ENCODE results near the gene RNU5D-1. TPM values are rescaled to one million over a fixed set of nuclear protein-coding genes. Genes with fewer than 3 reads are reported as not detected.
A peak's percentile ranks its signal among the peaks of the same experiment; 100 is the strongest.

The RNU5D-1 gene
- total RNA-seq (2022) = not detected in 2 replicates
- Bru-seq, nascent RNA = percentile 100 among the genes with signal in this experiment
- BruChase-seq, experiment 1, labeled RNA remaining after a 6-hour chase = percentile 86 among the genes with signal in this experiment
- percentile 95 among the genes with signal in this experiment for BruChase-seq, experiment 2, labeled RNA remaining after a 2-hour chase
- long read RNA-seq = 0 reads

DNA sequence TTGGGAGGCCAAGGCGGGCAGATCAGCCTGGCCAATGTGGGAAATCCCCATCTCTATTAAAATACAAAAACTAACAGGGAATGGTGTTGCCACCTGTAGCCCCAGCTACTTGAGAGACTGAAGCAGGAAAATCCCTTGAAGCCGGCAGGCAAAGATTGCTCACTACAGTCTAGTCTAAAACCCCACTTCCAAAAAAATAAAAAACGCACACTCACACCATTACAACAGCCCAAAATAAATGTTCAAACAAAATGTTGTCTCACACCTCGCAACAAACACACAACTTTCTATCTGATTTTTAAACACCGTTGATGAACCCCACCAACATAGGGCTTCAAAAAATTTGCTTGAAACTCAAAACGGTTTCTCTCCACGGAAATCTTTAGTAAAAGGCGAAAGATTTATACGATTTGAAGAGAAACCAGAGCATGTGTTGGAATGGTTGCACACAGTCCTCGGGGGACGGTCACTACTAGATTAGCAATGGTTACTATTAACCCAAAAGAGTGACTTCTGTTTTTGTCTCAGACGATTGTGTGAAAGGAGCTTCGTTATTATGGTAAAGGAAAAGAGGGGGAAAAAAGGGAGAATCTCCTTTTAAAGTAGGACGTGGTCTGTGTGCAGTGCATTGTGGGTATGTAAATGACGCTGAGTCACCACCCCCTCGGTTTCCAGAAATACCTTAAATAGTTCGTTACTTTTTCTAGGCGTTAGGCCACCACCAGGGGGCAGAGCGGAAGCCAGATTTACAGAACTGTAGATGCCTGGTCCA, at the start of gene RNU5D-1:
RNU5D-1 (minus strand) TSS at position 430 of the 772 bp plus-strand sequence.
- peak; percentile 97 for DNase-seq (ENCODE audit: unreplicated experiment)
- Mint-ChIP-seq H3K27me3 (ENCODE audit: insufficient read depth, unreplicated experiment) (no peaks in the 10 kb centered on the region), H3K9me3 (ENCODE audit: unreplicated experiment) (no peaks in the 10 kb centered on the region), H3K4me1 (ENCODE audit: insufficient read depth, unreplicated experiment) (peaks cover 26% of the 10 kb centered on the region), H3K4me3 (ENCODE audit: unreplicated experiment) (peak within 1 kb of the TSS; percentile 51), H3K36me3 (ENCODE audit: insufficient read depth, unreplicated experiment) (peaks cover 13% of the 10 kb centered on the region), H3K27ac (ENCODE audit: low read depth, unreplicated experiment) (peak within 1 kb of the TSS; percentile 100)
- TF ChIP-seq, protein P1, sequence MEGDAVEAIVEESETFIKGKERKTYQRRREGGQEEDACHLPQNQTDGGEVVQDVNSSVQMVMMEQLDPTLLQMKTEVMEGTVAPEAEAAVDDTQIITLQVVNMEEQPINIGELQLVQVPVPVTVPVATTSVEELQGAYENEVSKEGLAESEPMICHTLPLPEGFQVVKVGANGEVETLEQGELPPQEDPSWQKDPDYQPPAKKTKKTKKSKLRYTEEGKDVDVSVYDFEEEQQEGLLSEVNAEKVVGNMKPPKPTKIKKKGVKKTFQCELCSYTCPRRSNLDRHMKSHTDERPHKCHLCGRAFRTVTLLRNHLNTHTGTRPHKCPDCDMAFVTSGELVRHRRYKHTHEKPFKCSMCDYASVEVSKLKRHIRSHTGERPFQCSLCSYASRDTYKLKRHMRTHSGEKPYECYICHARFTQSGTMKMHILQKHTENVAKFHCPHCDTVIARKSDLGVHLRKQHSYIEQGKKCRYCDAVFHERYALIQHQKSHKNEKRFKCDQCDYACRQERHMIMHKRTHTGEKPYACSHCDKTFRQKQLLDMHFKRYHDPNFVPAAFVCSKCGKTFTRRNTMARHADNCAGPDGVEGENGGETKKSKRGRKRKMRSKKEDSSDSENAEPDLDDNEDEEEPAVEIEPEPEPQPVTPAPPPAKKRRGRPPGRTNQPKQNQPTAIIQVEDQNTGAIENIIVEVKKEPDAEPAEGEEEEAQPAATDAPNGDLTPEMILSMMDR (IDR thresholded peaks at IDR 0.05; ENCODE audit: unreplicated experiment) = peak; percentile 77
- CTCF ChIA-PET = interaction anchor here (0.6 to 6.2 kb wide), 33 partner anchors 9 to 779 kb away, joined by 3 to 75 read pairs (median 4); partner anchors contain the start of genes HECTD3, KIF2C, MUTYH and RPS8
- POLR2A ChIA-PET = interaction anchor here (0.6 to 6.0 kb wide), 40 partner anchors 9 to 1409 kb away, joined by 3 to 182 read pairs (median 5); partner anchors contain the start of genes ARMH1, BTBD19, DYNLT4 and HECTD3
- TSS peak; percentile 98 for BruUV-seq (replicated peaks)
- intact Hi-C loops (cut with micrococcal nuclease) = loop anchor here (1.0 to 5.0 kb wide), 7 partner anchors 10 to 761 kb away; partner anchors contain the start of genes DYNLT4, HECTD3, RPS8 and TESK2

DNA sequence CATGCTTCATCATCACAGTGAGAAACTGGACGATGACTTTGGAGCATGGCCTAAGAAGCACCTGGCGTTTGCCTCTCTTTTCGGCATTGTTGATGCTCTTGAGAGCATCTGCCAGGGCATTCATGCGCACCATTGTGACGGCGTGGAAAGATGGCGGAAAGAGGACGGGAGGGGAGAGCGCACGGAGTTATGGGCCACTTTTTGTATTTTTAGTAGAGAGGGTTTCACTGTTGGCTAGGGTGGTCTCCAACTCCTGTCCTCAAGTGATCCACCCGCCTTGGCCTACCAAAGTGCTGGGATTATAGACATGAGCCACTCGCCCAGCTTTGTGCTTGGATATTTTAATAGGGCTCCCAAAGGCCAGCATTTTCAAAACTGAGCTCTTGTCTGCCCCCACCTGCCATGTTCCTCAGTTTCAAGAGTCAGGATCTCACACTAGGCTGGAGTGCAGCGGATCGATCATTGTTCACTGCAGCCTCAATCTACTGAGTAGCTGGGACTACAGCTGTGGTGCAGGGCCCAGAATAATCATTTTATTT, 49.7 kb upstream of the RNU5D-1 start:
- no peak overlapping the region for H3K27ac Mint-ChIP-seq (ENCODE audit: low read depth, unreplicated experiment)
- intact Hi-C loops (cut with micrococcal nuclease) = no loop called here
- TF ChIP-seq, protein P1 (IDR thresholded peaks at IDR 0.05; ENCODE audit: unreplicated experiment) = no peak
- peaks cover 73% of the 10 kb centered on the region for H3K36me3 Mint-ChIP-seq (ENCODE audit: insufficient read depth, unreplicated experiment)
- BruUV-seq (replicated peaks) = no TSS peak
- POLR2A ChIA-PET = interaction anchor here (2.4 to 2.8 kb wide), 3 partner anchors 10 to 50 kb away, joined by 8 to 19 read pairs (median 12); partner anchors contain the start of gene RNU5D-1
- H3K4me3 Mint-ChIP-seq (ENCODE audit: unreplicated experiment) = no peak overlapping the region
- H3K9me3 Mint-ChIP-seq (ENCODE audit: unreplicated experiment) = no peaks in the 10 kb centered on the region
- no peaks in the 10 kb centered on the region for H3K27me3 Mint-ChIP-seq (ENCODE audit: insufficient read depth, unreplicated experiment)
- CTCF ChIA-PET = interaction anchor here (0.6 to 3.5 kb wide), 3 partner anchors 13 to 409 kb away, joined by 3 to 14 read pairs (median 3); no protein-coding TSS in a partner anchor
- H3K4me1 Mint-ChIP-seq (ENCODE audit: insufficient read depth, unreplicated experiment) = peaks cover 26% of the 10 kb centered on the region
- DNase-seq (ENCODE audit: unreplicated experiment) = no peak

DNA sequence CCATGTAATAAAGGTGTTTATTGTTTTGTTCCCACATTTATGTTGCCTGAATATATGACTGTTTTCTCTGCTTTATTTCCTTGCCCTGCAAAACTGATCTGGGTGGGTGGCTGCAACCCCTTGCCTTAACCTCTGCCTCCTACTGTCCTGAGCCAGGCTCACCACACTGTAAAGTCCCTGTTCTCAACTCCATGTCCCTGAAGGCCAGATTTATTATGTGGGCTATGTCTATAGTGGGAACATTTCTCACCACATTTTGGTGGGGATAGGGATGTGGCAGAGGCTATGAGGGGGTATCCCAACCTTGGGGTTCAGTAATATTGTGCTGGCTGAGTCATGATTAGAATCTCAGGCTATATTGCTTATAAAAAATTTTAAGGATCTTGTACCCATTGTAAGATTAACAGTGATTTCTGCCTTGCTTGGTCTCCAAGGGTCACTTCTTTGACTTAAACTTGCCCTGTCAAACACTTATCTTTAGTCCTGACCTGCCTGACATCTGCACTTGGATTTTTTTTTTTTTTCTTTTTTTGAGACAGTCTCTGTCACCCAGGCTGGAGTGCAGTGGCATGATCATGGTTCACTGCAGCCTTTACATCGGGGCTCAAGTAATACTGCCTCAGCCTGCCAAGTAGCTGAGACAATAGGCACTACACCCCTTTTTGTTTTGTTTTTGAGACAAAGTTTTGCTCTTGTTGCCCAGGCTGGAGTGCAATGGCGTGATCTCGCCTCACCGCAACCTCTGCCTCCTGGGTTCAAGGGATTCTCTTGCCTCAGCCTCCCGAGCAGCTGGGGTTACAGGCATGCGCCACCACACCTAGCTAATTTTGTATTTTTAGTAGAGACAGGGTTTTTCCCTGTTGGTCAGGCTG, 48.0 kb upstream of the RNU5D-1 start:
- H3K27ac Mint-ChIP-seq (ENCODE audit: low read depth, unreplicated experiment) = no peak overlapping the region
- H3K4me3 Mint-ChIP-seq (ENCODE audit: unreplicated experiment) = peak overlapping the region; percentile 37

More for the DNA sequence above, 48.0 kb upstream of the RNU5D-1 start:
- CTCF ChIA-PET = interaction anchor here (1.0 to 3.5 kb wide), 4 partner anchors 8 to 49 kb away, joined by 3 to 14 read pairs (median 4); no protein-coding TSS in a partner anchor
- POLR2A ChIA-PET = interaction anchor here (0.7 to 4.8 kb wide), 9 partner anchors 11 to 772 kb away, joined by 3 to 93 read pairs (median 8); partner anchors contain the start of genes AKR1A1, BEST4, HECTD3 and PLK3
- no TSS peak for BruUV-seq (replicated peaks)
- no peaks in the 10 kb centered on the region for H3K27me3 Mint-ChIP-seq (ENCODE audit: insufficient read depth, unreplicated experiment)
- DNase-seq (ENCODE audit: unreplicated experiment) = no peak
- peaks cover 25% of the 10 kb centered on the region for H3K4me1 Mint-ChIP-seq (ENCODE audit: insufficient read depth, unreplicated experiment)
- TF ChIP-seq, protein P1 (IDR thresholded peaks at IDR 0.05; ENCODE audit: unreplicated experiment) = no peak
- intact Hi-C loops (cut with micrococcal nuclease) = no loop called here
- peaks cover 82% of the 10 kb centered on the region for H3K36me3 Mint-ChIP-seq (ENCODE audit: insufficient read depth, unreplicated experiment)
- no peaks in the 10 kb centered on the region for H3K9me3 Mint-ChIP-seq (ENCODE audit: unreplicated experiment)
